GM19193 (cell line): ENCODE data around the gene KCTD6.

Source experiments
- POLR2A ChIP-seq: IDR thresholded peaks from 4 replicates; pipeline ENCODE4 v1.6.1; 2011; ENCODE audit not compliant: insufficient read depth, insufficient read length; ENCODE audit errors: extremely low read depth

KCTD6 gene

DNA sequence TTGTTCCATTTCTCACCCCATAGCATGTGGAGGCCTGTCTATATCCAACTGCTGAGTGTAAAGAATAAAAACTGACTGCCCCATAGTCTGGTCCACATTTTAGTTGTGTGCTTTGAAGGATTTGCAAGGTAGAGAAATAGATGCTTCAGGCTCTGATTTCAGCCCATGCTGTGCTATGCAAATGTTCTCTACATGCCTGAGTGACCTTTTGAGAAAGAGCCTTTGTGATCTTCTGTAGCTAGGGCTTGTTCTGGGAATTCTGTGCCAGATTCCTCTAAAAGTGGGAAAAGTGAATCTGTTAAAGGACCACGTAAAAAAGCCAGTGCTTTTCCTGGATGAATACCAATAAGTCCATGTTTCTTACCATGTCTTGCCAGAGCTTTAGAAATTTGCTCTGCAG, 5.2 kb downstream of the KCTD6 start:
- no peak for TF ChIP-seq POLR2A

DNA sequence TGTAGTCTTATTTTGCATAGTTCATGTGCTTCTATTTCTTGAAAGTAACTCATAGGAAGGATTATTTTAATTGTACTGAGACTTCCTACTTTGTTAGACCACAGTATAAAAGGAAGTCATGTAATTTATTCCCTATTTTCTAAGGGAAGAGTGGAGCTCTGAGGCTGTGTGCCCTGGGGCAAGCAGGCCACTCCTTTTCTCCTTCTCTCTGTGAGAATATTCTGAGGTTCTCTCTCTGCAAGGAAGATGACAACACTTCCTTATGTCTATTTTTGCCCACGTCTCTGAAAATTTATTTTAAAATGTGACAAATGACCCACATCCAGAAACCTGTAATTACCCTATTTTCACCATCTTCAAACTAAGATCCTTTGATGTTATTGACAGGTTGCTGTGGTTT, 11.0 kb downstream of the KCTD6 start:
- TF ChIP-seq POLR2A = no peak

DNA sequence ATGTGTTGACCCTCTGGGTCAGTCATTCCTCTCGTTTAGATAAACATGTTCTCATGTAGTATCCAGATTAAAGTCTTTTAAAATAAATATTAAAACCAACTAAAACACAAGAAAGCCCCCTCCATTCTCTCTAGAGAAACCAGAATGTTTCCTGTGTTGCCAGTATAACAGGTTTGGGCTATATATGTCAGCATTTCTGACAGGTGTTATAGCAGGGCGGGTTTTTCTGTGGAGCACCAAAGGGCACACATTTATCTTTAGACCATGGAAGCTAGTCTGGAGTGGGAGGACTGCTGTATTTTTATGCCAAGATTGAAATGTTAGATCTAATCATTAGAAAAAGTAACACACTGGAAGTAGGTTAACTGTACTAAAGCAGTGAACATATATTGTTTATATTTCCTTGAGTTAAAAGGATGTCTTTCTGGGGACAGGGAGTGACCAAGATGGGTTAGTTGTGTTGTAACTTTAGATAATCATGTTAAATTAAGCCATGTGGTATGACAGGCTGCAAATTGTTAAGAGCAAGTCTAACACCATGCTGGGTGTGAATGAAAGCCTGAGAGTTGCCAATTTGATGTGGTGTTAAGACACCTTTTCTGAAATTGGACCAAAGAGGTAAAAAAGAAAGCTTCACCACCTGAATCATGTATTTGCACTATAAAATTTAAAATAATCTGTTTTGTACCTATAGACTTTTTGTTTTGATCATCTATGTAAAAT, 15.6 kb downstream of the KCTD6 start:
- no peak for TF ChIP-seq POLR2A

DNA sequence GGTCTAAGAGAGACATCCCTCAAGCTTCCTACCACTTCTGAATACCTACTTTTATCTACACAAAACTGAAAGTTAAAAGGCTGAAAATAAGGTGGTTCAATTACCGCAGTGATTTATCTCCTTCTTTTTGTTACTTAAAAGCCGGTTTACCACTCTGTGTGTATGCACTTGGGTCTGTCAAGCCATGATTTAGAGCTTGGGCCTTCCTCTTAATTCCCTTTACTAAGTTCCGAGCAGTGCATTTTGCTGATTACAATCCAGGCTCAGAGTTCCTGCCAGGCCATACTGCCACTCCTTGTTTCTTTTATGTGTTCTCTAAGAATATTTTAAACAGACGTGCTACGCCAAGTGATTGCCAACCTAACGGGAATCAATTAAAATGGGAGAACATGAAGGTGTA, 16.5 kb downstream of the KCTD6 start:
- TF ChIP-seq POLR2A = no peak

DNA sequence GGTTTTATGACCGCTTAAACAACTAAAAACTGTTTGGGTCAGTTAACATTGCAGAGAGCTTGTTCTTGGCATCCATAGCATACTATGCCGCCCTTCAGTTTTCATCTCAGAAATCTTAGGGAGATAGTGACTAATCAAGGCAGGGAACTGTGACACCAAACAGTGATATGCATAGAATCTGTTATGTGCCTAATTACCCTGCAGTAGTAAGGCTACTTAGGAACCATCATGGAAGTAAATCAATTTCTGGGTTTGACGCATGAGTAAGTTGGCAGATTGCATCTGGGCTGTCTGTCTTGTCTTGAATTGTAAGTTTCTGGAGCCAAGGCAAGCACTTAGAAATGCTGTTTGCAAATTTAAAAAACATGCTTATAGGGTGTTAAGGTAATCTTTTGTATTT, 22.5 kb downstream of the KCTD6 start:
- TF ChIP-seq POLR2A = no peak

DNA sequence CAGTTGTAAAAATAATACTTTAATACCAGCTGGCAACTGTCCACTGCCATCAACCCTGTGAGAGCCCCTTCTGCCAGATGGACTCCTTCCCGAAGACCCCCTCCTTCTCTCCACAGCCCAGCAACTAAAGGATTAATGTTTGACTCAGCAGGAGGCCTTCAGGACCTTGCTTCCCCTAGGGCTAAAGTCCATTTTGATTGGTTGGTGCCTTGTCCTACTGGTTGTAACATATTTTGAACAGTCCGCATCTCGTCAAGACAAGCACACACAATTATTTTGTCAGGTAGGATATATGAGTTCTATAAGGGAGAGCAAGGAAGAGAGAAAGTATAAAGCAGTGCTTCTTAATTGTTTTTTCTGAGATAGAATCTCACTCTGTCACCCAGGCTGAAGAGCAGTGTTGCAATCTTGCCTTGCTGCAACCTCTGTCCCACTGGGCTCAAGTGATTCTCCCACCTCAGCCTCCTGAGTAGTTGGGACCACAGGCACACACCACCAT, 26.4 kb downstream of the KCTD6 start:
- TF ChIP-seq POLR2A = no peak

DNA sequence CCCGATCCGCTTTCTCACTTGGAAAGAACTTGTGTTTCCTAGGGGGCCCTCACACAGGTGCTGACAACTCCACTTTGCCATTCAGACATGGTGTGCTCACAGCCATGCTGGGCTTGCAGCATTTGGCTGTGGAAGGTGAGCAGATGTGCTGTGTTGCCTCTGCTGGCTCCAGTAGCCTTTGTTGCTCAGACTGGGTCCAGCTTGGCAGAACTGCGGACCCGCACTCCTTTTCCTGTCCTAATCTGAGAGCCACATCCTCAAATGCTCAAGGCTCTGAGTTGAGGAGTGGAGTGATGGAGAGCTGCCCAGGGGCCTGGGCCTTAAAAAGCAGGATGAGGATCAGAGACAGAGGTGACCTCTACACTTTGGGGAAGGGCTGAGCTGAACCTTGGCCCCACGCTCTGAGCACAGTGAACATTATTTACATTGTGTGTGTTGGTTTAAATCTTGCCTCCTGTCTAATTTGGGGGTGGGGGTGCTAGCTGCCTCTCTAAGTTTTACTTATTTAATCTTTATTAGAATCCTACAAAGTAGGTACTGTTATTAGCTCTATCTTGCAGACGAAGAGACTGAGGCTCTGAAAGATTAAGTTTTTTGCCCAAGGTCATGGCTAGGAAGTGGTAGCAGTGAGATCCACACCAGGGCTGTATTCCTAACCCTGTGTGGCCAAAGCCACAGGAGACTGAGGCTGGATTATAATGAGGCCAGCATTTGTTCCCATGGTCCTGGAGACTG, 27.9 kb downstream of the KCTD6 start:
- no peak for TF ChIP-seq POLR2A

DNA sequence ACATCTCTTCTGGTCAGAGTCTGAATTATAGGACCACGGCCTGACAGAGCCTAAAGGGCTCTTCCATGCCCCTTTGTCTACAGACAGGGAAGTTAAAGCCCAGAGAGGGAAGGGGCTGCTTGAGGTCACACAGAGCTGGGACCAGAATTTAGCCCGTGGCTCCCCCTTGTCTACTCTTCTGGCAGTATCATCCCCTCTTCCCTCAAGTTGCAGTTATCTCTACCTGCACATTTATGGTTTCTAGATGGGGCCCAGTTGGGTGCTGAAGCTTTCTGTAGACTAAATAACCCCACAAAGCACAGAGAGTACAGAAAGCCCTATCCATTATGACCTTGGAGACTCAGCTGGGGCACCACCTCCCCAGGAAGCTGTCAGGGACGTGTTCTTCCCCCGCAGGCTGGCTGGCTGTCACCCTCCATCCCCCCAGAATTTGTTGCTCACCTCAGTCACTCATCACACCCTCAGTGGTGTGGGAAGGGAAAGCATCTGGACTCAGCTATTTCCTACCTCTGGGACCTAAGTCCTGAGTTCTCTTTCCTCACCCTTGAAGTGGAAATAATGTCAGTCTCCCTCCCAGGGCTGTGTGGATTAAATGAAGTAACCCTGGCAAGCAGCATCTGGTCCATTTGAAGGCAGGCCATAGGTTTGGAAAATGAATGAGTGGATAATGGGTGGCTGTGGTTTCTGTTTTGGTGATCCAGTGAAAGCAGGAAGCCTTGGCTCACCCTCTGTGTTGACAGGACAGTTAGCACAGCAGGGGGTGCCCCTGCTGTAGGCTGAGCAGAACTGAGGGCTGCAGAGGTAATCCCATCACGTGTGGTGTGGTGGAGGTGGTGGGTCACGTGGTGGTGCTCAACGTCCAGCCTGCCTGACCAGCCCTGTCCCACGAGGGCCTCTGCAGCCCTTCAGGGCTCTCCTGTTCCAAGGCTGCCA, 28.8 kb downstream of the KCTD6 start:
- TF ChIP-seq POLR2A = no peak

DNA sequence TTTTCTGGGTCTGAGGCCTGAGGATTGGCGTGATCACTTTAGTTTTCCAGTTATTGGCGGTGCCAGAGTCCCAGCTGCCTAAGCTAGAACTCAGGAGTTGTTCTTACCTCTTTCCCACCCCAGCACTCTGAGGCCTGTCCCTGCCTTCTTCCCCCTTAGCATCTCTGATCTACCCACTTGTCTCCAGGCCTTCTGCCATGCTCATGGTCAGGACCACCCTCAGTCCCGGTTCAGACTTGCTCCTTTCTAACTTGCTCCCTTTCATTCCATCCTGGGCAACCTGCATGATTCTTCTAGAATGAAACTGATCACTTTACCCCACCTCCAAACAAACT, 29.4 kb downstream of the KCTD6 start:
- no peak for TF ChIP-seq POLR2A

DNA sequence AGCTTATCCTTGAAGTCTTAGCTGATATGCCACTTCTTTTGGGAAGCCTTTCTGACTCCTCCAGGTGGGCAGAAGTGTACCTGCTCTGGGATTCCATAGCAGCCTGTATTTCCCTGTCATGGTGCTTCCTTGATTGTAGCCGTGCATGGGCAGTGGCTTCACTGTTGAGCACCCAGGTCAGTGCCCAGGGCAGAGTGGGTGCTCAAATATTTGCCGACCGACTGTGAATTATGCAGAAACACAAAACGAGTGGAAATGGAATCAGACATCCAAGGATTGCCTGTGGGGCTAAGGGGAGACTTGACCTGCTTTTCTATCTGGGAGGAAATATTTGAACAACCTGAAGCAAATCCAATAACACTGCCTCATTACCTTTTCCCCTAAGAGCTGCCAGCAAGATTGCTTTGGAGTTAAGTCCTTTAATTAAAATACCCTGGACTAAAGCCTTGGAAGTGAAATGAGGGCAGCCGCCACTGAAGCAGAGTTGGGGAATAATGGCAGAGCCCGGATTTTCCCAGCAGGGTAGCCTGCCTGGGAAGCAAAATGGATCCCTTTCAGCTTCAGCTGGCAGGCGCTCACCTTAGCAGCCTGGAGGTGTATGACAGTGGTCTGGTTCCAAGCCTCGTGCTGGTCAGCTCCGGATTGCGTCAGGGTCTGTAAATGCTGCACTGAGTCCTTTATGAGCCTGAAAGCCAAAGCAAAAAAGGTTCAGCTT, 30.2 kb downstream of the KCTD6 start:
- no peak for TF ChIP-seq POLR2A

DNA sequence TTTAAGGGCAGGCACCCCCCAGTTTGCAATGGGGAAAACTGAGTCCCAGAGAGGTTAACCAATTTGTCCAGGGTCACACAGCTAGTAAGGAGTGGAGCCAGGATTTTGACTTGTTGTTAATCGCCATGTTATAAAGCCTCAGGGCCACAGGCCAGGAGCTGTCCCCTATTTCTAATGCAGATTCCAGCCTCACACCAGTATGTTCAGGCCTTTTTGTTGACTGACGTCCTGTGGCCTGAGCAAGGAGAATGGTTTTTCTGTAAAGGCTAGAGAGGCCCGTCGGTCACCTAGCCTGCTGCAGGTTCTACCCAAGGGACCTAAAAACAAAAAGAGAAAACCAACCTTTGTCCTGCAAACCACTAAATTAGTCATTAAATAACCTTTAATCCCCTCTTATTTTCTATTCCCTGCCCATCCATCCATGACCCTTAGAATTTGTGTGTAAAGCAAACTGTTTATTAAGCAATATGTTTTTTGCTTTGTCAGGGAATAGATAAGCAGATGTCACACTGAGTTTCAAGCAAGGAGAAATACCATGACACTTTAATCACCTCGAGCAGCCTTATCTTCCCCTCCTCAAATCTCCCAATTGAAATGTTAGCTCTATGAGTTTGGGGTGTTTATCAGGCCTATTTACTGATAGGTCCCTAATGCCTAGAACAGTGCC, 31.0 kb downstream of the KCTD6 start:
- no peak for TF ChIP-seq POLR2A

DNA sequence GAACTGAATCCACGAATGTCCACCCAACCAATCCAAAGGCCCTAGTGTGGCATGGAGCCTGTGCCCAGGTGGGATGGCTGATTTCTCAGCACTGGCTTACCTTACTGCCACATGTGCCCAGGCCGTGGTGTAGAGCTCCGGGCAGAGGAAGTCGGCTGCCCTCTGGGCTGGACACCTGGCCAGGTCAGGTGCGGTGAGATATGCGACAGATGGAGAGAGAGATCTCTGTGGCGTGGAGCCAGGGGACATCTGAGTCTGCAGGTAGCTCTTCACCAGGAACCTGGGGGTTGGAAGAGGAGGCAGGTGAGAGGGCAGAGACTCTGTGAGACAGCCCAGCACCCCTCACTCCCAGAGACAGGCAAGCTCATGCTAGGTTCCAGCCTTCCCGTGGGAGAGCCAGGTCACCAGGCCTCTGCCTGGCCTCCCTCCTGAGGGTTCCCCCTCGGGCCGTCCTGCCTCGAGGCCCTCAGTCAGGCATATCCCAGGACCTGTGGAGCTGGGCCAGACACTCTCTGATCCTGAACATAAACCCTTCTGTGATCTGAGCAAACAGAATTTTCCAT, 32.5 kb downstream of the KCTD6 start:
- no peak for TF ChIP-seq POLR2A

DNA sequence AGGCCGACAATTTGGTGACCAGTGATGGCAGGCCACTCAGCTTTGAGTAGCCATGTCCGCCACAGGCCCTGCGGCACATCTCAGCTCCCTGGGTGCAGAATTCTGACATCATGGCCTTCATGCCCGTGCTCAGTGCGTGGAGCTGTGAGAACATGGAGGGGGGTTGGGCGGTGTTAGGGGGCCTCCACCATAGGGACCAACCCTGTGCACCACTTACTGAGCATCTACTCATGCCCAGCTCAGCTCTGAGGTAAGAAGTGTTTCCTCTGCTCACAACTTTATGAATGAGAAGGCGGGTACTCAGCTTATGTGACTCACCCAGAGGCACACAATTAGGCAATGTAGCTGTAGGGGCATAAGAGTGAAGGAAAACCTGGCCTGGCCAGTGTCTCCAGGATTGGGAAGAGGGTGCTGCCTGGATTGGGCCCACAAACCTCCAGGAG, 34.6 kb downstream of the KCTD6 start:
- no peak for TF ChIP-seq POLR2A

DNA sequence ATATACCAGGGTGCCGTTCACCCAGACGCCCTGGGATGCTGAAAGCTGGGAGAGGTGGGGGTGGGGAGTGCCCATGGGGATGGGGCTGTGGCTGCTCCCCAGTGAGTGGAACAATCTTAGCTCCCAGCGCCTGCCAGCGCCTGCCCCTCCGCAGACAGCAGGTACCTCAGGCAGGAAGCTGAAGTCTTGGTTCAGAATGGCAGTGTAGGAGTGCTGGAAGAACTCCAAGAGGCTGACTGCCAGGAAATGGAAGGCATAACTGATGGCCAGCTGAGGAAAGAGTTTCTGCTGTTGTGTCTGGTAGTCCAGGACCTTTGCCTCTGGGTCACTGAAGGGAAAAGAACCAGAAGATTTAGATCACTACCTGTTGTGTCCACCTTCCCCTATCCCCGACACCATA, 36.7 kb downstream of the KCTD6 start:
- TF ChIP-seq POLR2A = no peak
